GM18507 (cell line): ENCODE results near the gene SETDB1.

Experiments used
- DNase-seq: peaks from one replicate; pipeline ENCODE4 v3.0.0; 2011; ENCODE audit warnings: low read depth; ENCODE audit not compliant: insufficient read length; ENCODE audit errors: extremely low spot score
- FAIRE-seq: peaks from 2 replicates; lab custom pipeline; 2011; peaks lifted over from hg19 to GRCh38; lab: Jason Lieb, UNC

The SETDB1 gene

GRCh38 chr1:150973258-150973835, 47.2 kb downstream of the SETDB1 start:
- no peak for DNase-seq
- FAIRE-seq, result no peak

- FAIRE-seq, result no peak
Measured at GRCh38 chr1:150973836-150974579, 47.8 kb downstream of the SETDB1 start.

GRCh38 chr1:150974580-150975478, 48.7 kb downstream of the SETDB1 start, which contains the start of gene CERS2:
TSS of gene CERS2 (minus strand) at chr1:150974835. CDS start at chr1:150969090, 5,745 bp downstream.
- DNase-seq (peak; percentile 71), FAIRE-seq (no peak)

More at GRCh38 chr1:150973836-150974579, 47.8 kb downstream of the SETDB1 start:
- DNase-seq, result no peak

- no peak for FAIRE-seq
- DNase-seq, result no peak
Measured at GRCh38 chr1:150976401-150976821, 50.2 kb downstream of the SETDB1 start.

GRCh38 chr1:150976879-150977694, 50.9 kb downstream of the SETDB1 start:
- no peak for FAIRE-seq
- DNase-seq, result no peak

GRCh38 chr1:150979092-150980056, 53.2 kb downstream of the SETDB1 start:
- peak; percentile 81 for DNase-seq
- FAIRE-seq, result peak; percentile 85

- no peak for DNase-seq
- no peak for FAIRE-seq
Measured at GRCh38 chr1:150981177-150981804, 55.1 kb downstream of the SETDB1 start.

GRCh38 chr1:150981805-150982712, 55.9 kb downstream of the SETDB1 start, which contains the start of gene ANXA9:
TSS of gene ANXA9 (plus strand) at chr1:150982292. CDS start at chr1:150983106, 814 bp downstream.
- FAIRE-seq (no peak), DNase-seq (no peak)

- FAIRE-seq (no peak), DNase-seq (no peak)
Measured at GRCh38 chr1:150985179-150985825, 59.1 kb downstream of the SETDB1 start.

- no peak for FAIRE-seq
Measured at GRCh38 chr1:150987924-150988323, 61.8 kb downstream of the SETDB1 start.

GRCh38 chr1:150992626-150993025, 66.5 kb downstream of the SETDB1 start:
- FAIRE-seq (no peak), DNase-seq (no peak)

More at GRCh38 chr1:150987924-150988323, 61.8 kb downstream of the SETDB1 start:
- DNase-seq, result no peak

GRCh38 chr1:150994248-150994647, 68.1 kb downstream of the SETDB1 start:
- FAIRE-seq, result no peak

GRCh38 chr1:150995460-150995859, 69.3 kb downstream of the SETDB1 start:
- FAIRE-seq, result no peak
- no peak for DNase-seq

More at GRCh38 chr1:150994248-150994647, 68.1 kb downstream of the SETDB1 start:
- no peak for DNase-seq

GRCh38 chr1:150995896-150996295, 69.7 kb downstream of the SETDB1 start:
- no peak for DNase-seq

GRCh38 chr1:150997126-150997872, 71.1 kb downstream of the SETDB1 start:
- FAIRE-seq (no peak), DNase-seq (no peak)

More at GRCh38 chr1:150995896-150996295, 69.7 kb downstream of the SETDB1 start:
- peak; percentile 53 for FAIRE-seq
